HG03039 (cell line): ENCODE measurements around the gene RERE.

Experiments used
- ATAC-seq: cut with Tn5 transposase; IDR thresholded peaks from one replicate; pipeline ENCODE4 v1.9.1; 2021; ENCODE audit warnings: mild to moderate bottlenecking, moderate library complexity; ENCODE audit not compliant: unreplicated experiment

The RERE gene

GRCh38 chr1:8721679-8722324 lies 95.6 kb downstream of the RERE start:
- no peak for ATAC-seq

- no peak for ATAC-seq
Observed at GRCh38 chr1:8720347-8720746, 97.1 kb downstream of the RERE start.

- ATAC-seq = no peak
Observed at GRCh38 chr1:8718850-8719361, 98.5 kb downstream of the RERE start.

GRCh38 chr1:8717148-8717547 lies 100.3 kb downstream of the RERE start:
- ATAC-seq = no peak

- ATAC-seq = no peak
Observed at GRCh38 chr1:8716238-8716637, 101.2 kb downstream of the RERE start.

GRCh38 chr1:8714173-8714572 lies 103.3 kb downstream of the RERE start:
- ATAC-seq = no peak

GRCh38 chr1:8712413-8713231 lies 104.8 kb downstream of the RERE start:
- ATAC-seq = no peak

GRCh38 chr1:8711873-8712412 lies 105.5 kb downstream of the RERE start:
- ATAC-seq = no peak

- ATAC-seq = no peak
Observed at GRCh38 chr1:8711151-8711550, 106.3 kb downstream of the RERE start.

- no peak for ATAC-seq
Observed at GRCh38 chr1:8708259-8708658, 109.2 kb downstream of the RERE start.

GRCh38 chr1:8706995-8707396 lies 110.4 kb downstream of the RERE start:
- no peak for ATAC-seq

- ATAC-seq = no peak
Observed at GRCh38 chr1:8706291-8706690, 111.1 kb downstream of the RERE start.

- ATAC-seq = no peak
Observed at GRCh38 chr1:8704866-8705506, 112.5 kb downstream of the RERE start.

- peak; percentile 73 for ATAC-seq
Observed at GRCh38 chr1:8702850-8703810, 114.3 kb downstream of the RERE start.

- ATAC-seq = no peak
Observed at GRCh38 chr1:8702472-8702849, 115.0 kb downstream of the RERE start.

- no peak for ATAC-seq
Observed at GRCh38 chr1:8701794-8702471, 115.5 kb downstream of the RERE start.

GRCh38 chr1:8699679-8700078 lies 117.8 kb downstream of the RERE start:
- ATAC-seq = no peak

- ATAC-seq = no peak
Observed at GRCh38 chr1:8698937-8699447, 118.4 kb downstream of the RERE start.

- no peak for ATAC-seq
Observed at GRCh38 chr1:8698012-8698630, 119.3 kb downstream of the RERE start.
